GM12892 (cell line): ENCODE measurements around the gene PCDHGA5. TPM values are rescaled to one million over a fixed set of nuclear protein-coding genes. Genes with fewer than 3 reads are reported as not detected.
"Not testable (repeated sequence)": the region's sequence is repeated elsewhere in the genome, so short reads cannot be mapped to it uniquely, and the experiment has no call there.

Experiments
- DNase-seq: peaks from one replicate; pipeline ENCODE4 v3.0.0; 2011; ENCODE audit not compliant: insufficient read length
- FAIRE-seq: peaks from 2 replicates; lab custom pipeline; 2011; peaks lifted over from hg19 to GRCh38; lab: Jason Lieb, UNC
- POLR2A ChIP-seq: IDR thresholded peaks from 2 replicates; pipeline ENCODE4 v1.6.1; 2011; ENCODE audit warnings: low read depth, low read length, control low read depth
- POLR2AphosphoS5 ChIP-seq: IDR thresholded peaks from 2 replicates; pipeline ENCODE4 v1.6.1; 2011; ENCODE audit warnings: low read depth, low read length, control low read depth
- TAF1 ChIP-seq: IDR thresholded peaks from 2 replicates; pipeline ENCODE4 v1.6.1; 2011; ENCODE audit warnings: low read depth, mild to moderate bottlenecking, control low read depth, low read length, borderline replicate concordance
- polyA plus RNA-seq: library from polyadenylated mRNA; unstranded; fragments of >200 nt; gene quantifications from one replicate; pipeline ENCODE4 v1.2.1, GENCODE V29; 2012; ENCODE audit warnings: missing spikeins, inconsistent platforms; ENCODE audit not compliant: missing spikeins

PCDHGA5 gene
- polyA plus RNA-seq, result 0.17 TPM

GRCh38 chr5:141363952-141364660, at the start of gene PCDHGA5:
Gene PCDHGA5, plus strand, starts transcription at chr5:141364162. Its CDS starts 169 bp downstream, at chr5:141364331.
- no peak for DNase-seq
- no peak for FAIRE-seq

GRCh38 chr5:141316963-141317362, 47.0 kb upstream of the PCDHGA5 start:
- not testable (repeated sequence) for FAIRE-seq, DNase-seq

More at GRCh38 chr5:141363952-141364660, at the start of gene PCDHGA5:
- TF ChIP-seq POLR2AphosphoS5, result no peak
- no peak for TF ChIP-seq TAF1

GRCh38 chr5:141319202-141319601, 44.8 kb upstream of the PCDHGA5 start:
- FAIRE-seq, result no peak
- TF ChIP-seq POLR2A, result no peak
- no peak for TF ChIP-seq POLR2AphosphoS5
- no peak for TF ChIP-seq TAF1
- DNase-seq, result no peak

- TF ChIP-seq POLR2AphosphoS5, result no peak
- no peak for TF ChIP-seq POLR2A
- no peak for TF ChIP-seq TAF1
- FAIRE-seq (peak; percentile 48), DNase-seq (no peak)
Observed at GRCh38 chr5:141319699-141320098, 44.3 kb upstream of the PCDHGA5 start.

GRCh38 chr5:141320225-141321169, 43.5 kb upstream of the PCDHGA5 start, which contains the start of gene TAF7:
Gene TAF7, minus strand, starts transcription at chr5:141320784. Its CDS starts 740 bp downstream, at chr5:141320044.
- peak; percentile 64 for DNase-seq
- FAIRE-seq, result peak; percentile 98
- TF ChIP-seq TAF1, result peak; percentile 73
- peak; percentile 97 for TF ChIP-seq POLR2A
- TF ChIP-seq POLR2AphosphoS5, result peak; percentile 96

GRCh38 chr5:141322261-141322660, 41.7 kb upstream of the PCDHGA5 start:
- FAIRE-seq (no peak), DNase-seq (no peak)

GRCh38 chr5:141326088-141326854, 37.7 kb upstream of the PCDHGA5 start:
- FAIRE-seq (peak; percentile 66), DNase-seq (no peak)
- TF ChIP-seq POLR2AphosphoS5 (no peak), POLR2A (peak; percentile 30; the same call in 1 of the 2 replicates)

More at GRCh38 chr5:141322261-141322660, 41.7 kb upstream of the PCDHGA5 start:
- TF ChIP-seq POLR2A (no peak), TAF1 (no peak), POLR2AphosphoS5 (no peak)

GRCh38 chr5:141328231-141328630, 35.7 kb upstream of the PCDHGA5 start:
- TF ChIP-seq TAF1, result no peak
- TF ChIP-seq POLR2AphosphoS5, result no peak
- no peak for FAIRE-seq
- DNase-seq, result no peak

- FAIRE-seq (no peak), DNase-seq (no peak)
- TF ChIP-seq TAF1, result no peak
- no peak for TF ChIP-seq POLR2A
- TF ChIP-seq POLR2AphosphoS5, result no peak
Observed at GRCh38 chr5:141330299-141331080, 33.5 kb upstream of the PCDHGA5 start, which contains the start of gene PCDHGA1. Gene PCDHGA1, plus strand, starts transcription at chr5:141330514.

- not testable (repeated sequence) for FAIRE-seq, DNase-seq
Observed at GRCh38 chr5:141332571-141332970, 31.4 kb upstream of the PCDHGA5 start.
